NCI-H1436 (cell line): ENCODE results near the gene DOCK9.
"Not testable (repeated sequence)": the region's sequence is repeated elsewhere in the genome, so short reads cannot be mapped to it uniquely, and the experiment has no call there.

ENCODE experiments used
- DNase-seq: peaks from one replicate; lab custom pipeline; 2025; lab: John Stamatoyannopoulos, UW

DOCK9 gene

DNA sequence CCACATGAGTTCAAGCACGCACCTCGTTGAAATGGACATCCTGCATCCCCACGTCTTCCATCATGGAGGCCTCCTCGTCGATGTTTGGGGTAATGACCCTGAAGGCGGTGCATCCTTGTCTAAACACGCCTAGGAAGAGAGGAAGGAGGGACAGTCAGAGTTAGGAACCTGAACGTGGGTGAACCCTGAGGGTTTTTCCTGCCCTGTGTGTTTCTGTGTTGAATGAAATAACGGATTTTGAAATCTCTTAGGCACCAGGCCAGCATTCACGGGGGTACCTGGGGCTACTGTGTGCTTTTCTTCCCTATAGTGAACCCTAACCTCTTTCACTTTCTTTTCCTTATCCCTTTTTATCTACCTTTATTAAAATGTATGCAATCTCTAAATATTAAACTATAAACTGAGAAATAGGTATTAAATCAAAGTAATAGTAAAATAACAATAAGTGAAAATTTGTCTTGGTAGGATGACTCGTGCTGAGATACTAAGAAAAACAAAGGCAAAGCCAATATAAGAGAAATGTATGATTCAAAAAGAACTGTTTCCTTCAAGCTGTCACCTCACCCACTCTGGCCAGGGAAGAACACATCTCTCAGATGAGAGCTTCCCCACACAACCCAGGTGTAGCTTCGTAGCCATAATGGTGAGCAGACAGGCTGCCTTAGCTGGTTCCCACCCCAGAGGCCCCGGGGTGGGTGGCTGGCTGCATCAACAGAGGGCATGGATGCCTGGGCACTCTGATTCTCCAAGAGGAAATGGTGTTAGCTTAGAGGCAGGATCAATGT, 153.3 kb downstream of the DOCK9 start:
- DNase-seq = no peak

DNA sequence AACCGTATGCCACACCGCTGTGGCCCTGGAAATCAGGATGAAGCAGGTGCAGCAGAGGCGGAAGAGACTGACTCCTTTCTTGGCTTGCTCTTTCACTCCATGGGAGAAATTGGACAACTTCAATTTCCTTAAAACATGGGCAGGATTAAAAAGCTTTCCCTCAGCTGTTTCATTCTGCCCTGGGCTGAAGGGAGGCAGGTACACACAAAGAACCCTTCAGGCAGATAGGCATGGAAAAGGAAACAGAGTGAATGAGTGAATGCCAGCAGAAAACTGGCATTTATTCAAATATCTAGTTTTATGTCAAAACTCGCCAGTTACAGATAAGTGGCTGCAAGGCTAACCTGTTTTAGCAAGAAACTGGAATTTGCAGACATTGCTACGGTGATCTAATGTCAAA, 154.4 kb downstream of the DOCK9 start:
- no peak for DNase-seq

DNA sequence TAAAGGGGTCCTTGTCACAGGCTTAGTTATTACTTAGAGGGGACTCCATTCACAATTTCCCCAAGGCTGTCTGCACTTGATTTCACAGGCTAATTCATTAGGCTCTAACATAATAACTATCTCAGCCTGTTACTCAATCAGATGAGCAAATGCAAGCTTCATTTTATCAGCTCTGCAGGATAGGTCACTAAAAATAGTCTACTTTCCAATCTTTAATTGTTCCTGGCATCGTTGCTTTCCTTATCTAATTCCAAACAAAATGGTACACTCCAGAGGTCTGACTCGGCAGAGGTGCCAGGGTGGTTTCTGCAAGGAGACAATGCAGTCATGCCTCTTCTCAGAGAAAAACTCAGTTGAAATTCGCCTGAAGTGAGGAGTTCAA, 155.6 kb downstream of the DOCK9 start:
- DNase-seq = no peak

DNA sequence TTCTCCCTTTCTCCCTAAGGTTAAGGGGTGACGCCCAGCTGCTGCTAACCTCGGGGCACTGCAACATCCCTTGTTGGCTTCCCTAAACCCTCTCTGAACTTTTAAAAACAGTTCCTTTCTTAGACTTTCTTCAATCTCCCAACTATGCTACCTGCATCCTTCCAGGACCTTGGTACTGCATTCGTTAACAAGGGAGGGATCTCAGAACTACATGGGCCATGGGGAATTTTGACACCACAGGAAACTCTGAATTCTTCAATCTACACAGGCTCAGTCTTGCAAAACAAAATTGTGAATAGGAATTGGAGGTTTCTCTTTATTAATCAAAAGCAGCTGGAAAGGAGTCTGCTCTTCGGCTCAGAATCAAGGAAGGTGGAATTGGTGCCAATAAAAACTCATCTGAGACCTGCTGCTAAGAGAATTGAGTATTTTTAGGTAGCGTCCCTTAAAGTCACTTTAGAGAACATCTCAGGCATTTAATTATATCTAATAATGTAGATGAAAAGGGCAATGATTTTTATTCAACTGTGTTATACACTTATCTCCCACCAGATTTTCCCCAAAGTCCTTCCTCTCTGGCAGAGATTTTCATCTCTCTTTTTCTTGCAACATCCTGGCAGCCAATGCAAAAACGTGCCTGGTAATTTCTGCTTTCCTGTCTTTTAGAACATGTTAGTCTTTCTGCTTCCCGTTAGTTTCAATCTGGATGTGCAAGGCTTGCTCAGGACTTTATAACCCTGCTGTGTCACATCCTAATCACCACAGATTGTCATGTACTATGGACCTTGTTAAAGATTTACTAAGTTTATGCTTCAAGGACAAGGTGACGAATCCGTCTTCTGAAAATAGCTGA, 156.3 kb downstream of the DOCK9 start:
- no peak for DNase-seq

DNA sequence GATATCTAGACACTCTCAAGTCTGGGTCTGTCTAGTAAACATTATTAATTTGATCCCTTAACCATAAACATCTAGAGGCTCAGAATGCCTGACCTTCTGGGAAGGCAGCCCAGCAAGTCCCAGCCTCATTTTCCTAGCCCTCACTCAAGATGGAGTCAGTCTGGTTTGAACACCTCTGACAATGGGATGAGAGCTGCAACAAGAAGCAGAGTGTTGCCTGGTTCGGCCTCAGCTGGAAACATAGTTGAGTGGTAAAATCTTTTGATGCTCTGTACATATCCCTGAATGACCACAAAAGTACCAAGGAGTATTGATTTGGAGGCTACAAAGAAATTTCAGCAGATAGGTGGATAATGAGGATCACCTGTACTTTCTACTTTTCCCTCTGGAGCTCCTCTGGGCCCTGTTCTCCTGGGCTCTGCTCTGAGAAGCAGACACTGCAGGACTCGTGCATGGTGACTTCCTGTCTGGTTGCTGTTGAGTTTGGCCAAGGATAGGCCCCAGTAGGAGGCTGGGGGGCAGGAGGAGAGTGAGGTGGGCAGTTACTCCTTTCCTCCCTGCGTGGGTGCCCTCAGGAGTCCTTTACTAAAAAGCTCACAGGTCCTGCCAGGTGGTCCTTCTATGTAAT, 157.0 kb downstream of the DOCK9 start:
- DNase-seq = no peak

DNA sequence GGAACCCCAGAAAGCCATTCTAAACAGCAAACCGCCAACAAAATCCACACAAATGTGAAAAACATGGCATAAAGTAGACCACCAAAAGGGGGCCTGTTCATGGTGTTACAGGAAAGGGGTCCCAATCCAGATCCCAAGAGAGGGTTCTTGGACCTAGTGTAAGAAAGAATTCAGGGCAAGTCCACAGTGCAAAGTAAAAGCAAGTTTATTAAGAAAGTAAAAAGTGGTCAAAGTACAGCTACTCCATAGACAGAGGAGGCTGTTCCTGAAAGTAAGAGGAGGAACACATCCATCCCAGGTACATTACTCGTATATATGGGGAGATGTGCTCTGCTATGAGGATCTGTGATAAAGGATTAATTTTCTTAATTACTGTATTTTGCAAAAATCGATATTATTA, 157.6 kb downstream of the DOCK9 start:
- no peak for DNase-seq

DNA sequence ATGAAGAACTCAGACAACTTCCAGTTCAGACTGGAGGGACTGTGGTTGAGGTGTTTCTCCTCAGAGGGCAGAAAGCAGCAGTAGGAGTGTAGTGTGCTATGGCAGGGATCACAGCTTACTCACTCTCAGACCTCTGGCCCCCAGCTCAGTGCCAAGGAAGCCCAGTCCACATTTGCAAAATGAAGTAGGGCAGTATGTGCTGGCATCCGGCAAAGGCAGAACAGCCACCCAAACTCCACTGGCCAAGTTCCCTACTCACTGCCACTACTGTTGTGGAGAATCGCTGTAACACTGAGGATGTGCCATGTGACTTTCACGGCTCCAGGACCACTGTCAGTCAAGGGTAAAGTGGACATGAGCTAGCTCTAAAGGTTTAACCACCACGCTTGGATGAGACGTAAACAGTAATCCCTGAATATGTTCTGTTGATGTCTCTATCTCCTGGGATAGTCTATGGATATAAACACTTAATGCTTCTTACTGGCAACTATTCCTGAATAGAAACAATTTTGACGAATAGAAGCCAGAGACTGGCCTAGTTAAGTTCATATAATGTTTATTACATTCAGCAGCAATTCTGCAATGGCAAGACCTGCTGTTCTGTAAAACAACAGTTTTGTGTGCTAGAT, 158.4 kb downstream of the DOCK9 start:
- DNase-seq = no peak

DNA sequence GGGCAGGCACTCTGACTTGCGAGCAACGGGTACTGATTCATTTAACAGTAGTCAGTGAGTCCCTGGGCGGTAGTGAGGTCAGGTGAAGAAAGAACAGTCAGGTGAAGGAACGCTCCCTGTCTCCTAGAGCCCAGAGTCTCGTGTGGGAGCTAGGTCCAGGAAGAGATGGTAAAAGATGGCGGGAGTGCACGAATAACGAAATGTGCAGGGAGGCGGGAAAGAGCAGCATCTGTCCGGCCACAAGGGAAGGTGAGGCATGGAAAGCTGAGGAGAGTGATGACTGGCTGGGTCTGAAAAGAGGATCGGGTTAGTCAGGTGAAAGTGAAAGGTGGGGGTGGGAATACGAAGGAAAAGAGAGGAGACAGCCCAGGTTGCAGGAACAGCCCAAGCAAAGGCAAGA, 161.5 kb downstream of the DOCK9 start:
- DNase-seq = no peak

DNA sequence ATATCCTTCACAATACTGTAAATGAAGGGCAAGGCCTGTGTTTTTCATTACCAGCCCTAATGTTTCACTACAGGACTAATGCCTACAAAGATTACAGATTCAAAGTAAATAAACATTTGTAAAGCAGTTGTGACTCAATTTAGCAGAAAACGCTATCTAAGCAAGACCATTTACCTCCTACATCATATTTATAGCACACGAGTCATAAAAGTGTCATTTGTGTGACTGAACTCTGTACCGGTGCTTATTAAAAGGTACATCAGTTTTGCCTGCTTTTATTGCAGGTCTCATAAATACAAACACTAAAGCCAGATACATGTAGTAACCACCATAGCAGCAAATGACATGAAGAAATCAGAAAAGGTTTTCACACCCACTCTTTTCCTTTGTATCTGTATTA, 163.9 kb downstream of the DOCK9 start:
- DNase-seq = no peak

DNA sequence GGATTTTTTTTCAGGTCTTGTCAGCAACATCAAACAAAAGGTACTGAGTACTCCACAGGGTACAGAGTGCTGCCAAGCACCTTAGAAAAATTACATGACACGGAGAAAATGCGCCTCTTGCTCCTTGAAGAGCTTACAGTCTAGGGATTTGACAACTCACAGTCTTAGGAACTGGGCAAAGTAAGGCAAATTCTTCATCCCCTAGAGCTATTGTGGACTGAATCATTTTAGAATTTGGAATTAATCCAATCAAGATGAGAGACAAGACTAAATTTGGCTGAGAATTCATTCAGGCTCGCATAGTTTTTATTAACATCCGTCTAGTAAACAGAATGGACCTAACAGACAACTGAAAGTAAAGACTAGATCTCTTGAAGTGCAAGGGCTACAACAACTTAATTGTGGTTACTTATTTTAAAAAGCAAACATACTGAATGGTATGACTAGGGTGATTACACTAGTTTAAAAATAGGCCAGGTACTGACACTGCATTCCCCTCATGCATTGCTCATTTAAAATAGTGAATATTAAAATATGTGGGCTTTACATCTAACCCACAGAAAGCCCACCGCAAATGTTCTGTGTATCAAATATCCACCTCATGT, 165.6 kb downstream of the DOCK9 start:
- DNase-seq = not testable (repeated sequence)

DNA sequence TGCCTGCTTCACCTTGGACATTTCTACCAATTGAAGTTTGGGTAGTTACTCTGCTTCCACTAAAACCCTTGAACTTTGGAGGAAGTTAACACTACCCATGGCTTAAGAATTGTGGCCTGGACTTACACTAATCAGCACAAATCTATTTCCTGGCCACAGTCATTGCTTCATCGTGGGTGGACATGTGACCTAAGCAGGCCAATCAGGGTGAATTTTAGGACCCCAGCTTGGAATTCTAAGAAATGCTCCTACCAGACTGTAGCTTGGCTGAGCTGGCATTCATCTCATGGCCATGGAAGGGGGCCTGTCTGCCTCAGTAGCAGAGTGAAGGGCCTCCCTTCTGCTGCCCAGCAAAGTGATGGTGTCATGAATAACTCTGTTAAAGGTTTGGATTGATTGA, 167.1 kb downstream of the DOCK9 start:
- no peak for DNase-seq

DNA sequence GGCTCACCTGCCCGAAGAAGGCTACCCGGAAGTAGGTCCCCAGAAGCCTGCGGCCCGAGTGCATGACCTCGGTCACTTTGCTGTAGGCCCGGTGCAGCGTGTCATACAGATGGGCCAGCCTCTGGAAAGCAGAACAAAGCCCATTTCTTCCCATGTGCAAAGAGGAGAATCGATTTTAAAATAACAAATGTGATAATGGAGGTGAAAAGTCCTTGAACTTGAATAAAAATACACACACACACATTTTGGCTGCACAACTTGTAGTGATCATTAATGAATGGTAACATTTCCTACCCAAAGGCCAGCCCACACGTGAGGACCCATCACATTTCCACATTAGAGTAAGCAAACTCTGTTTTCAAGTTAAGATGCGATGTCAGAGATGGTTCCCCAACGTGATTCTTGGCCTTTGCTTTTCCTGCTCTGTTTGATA, 168.5 kb downstream of the DOCK9 start:
- DNase-seq = no peak

DNA sequence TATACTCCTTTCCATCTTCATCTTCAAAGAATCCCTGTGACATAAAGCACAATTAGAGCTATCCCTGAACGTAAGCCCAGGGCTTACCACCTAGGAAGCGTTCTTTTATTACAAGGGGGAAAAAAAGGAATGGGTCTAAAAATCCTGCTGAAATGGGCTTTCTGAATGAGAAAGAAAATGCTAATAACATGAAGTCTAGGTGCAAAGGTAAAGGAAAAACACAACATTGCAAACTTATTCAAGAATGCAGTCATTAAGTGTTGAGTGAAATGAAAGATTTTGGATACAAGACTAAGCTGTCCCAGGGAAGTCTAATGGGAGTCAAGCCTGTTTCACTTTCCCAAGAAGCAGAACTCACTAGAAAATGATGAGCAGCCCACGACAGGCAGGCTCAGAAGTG, 170.1 kb downstream of the DOCK9 start:
- no peak for DNase-seq

DNA sequence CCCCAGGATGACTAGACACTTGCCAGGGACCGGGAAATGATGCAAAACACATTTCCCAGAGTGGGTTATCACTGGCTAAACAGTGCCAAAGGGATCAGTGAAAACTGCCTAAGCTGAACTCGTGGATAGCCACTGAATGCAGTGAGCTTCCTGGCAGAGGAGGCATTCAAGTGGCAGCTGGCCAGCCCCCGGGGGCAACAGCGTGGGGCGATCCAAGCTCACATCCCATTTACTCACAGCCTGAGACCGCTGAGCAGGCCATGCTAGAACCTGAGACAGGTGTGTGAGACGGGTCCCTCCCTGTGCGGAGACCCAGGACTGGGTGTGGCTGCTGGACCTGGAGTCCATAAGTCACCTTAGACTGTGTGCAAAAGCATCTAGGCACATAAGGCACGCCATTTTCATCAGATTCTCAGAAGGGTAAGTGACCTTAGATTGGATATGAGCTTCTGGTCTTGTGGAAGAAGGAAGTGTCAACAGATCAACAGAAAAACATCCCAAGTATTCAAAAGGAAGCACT, 173.5 kb downstream of the DOCK9 start:
- no peak for DNase-seq

DNA sequence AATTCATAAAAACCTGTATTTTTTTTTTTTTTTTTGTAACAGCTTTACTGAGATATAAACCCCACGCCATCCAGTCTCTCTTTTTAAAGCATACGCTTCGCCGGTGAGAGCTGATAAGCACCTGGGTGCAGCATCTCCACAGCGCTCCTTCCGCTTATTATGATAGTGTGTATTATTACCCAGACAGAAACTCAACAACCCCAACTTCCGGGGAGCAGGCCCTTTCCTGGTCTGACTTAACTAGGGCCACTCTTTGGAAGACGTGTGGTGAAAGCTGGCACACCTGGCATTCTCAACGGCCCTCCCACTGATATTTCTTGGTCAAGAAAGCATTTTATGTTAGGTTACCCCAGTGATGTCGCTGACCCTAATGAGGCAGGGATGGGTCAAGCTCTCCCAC, 173.9 kb downstream of the DOCK9 start:
- no peak for DNase-seq

DNA sequence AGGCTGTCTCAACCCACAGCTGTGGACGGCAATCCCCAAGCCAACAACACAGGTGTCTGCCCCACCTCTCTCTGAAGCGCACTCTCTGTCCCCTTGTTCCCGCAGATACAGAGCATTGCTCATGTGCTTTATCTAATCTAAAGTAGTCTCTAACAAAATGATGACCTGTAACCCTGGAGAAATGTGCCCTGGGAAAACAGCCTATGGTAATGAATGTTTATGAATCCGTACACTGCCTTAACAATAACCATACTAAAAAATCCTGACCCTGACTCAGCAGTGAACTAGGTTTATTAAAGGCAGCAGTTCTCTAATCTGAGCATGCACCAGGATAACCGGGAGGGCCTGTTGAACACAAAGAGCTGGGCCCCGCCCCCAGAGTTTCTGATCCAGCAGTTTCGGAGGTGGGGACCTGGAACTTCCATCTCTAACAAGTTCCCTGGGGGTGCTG, 174.7 kb downstream of the DOCK9 start:
- no peak for DNase-seq

DNA sequence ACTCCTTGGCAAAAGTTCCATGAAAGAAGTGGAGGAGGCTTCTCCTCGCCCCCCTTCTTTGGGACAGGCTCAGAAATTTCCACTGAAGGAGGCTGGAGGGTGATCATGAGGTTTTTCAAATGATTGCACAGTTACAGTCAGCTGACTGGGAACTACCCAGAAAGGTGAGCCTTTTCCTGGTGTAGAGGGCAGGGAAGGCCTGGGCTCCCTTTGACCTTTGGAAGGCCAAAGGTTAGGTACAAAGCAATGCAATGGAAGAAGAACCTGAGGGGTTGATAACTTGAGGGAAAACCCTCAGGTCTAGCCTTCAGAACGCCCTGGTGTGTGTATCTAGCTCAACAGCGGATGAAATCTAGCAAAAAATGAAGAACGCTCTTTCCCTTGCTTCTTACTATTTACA, 175.3 kb downstream of the DOCK9 start:
- no peak for DNase-seq

DNA sequence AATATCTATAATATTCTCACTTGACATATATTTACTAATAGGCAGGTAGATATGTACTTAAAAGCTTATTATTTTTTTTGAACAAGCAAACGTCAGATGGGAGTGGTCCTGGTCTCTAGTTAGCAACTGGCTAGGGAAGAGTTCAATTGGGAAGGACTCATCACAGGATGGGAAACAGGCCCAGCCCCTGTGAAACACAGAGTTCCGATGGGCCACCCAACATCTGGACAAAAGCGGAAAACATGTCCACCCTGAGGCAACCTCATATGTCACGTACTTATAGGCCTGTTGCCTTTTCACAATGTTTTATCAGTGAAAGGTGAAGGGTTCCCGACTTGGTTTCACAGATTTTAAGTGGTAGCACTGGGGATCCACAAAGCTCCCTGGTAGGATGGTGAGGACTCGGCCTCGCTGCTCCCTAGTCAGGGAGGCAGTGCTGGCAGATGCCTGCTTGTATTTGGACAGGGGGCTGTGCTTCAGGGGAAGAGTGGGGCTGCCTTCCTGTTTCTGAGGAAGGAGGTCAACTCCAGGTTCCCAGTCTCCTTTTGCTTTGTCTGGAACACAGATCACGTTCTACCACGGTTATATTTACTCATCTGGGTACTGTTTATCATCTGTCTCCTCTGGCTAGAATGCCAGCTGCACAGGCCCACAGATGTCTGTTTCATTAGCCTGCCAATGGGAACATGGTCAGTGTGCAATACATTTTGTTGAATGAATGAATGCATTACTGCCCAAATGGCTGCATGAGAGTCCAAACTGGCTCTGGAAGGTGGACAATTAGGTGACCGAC, 176.0 kb downstream of the DOCK9 start:
- DNase-seq = no peak

DNA sequence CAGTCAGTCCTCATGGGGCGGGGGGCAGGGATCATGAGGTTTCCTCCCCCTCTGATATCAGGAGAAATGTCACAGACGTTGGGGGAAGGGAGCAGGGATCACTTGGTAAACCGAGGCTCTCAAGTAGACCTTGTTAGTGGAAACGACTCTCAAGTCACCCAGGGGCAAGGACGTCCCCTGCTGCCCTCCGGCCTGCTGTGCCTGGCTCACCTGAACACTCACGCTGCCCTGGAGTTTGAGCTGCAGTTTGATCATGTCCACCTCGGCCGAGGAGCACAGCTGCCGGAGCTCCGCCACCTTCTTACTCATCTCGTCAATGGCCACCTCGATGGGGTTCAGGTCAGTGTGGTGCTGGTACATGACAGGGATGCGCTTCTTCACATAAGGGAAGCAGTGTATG, 177.8 kb downstream of the DOCK9 start:
- DNase-seq = no peak

DNA sequence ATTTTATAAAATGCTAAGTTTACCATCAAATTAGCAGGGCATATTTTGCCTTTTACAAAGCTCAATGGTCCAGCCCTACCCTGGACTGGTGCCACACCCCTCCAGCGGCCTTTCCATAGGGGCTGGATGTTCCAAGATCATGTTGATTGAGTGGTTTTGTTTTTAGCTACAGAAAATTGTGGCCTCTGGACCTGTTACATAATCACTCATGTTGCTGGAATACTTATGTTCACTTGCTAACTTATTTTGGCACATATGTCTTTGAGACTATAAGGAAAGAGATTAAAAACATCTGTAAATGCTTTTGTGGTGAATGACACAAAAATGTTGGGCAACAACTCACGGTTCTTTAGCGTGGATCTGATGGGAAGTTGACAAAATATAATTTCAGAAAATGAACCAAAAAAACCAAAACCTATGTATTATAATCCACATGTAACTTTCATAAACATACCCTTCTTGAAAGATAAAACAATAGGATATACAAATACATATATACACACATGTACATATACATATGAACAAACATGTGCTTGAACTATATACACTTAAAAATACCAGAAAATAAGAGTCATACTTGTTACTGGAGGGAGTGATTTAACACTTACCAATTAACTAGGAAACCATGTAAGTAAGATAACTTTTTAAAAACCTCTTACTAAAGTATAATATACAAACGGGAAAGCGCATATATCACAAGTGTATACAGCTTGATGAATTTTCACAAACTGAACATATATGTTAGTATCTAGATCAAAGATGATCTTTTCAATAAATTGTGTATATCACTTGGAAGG, 178.8 kb downstream of the DOCK9 start:
- DNase-seq = no peak
